Measurements from ENCODE around the gene RFX4. TPM values are rescaled to one million over a fixed set of nuclear protein-coding genes. Genes with fewer than 3 reads are reported as not detected.

Gene RFX4
- total and polyA plus RNA-seq, 2 of the 13 experiments (the other 11 are each of a cell fraction or from before 2014, with no cell fraction given): not detected

DNA sequence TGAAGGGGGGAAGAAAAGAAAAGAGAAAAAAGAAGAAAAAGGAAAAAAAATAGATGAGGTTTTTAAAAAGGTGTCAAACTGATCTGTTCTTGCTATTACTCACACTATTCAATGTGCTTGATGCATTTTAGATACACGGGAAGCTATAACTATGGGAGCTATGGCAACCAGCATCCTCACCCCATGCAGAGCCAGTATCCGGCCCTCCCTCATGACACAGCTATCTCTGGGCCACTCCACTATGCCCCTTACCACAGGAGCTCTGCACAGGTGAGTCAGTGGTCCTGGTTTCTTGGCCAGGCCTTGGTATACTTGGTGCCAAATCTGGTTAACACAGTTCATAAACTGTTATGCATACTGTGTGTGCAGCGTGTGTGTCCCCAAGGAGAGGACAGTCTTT is 167.7 kb downstream of the RFX4 start:
- H3K36me3 ChIP-seq (replicated peaks in 1 of 2; ENCODE audit: control insufficient read depth in 1 of 2, insufficient read depth in 2 of 2, low read length in 2 of 2): no peaks in the 10 kb centered on the region
- H3K9me3 ChIP-seq (ENCODE audit: low read length): no peaks in the 10 kb centered on the region
- no peaks in the 10 kb centered on the region; a peak in 1 of 5 replicates for H3K27me3 ChIP-seq (ENCODE audit: control insufficient read depth in 1 of 2, insufficient read depth in 2 of 2, low read length in 2 of 2)
- ChIA-PET CTCF (ENCODE audit: low intra/inter-chr PET ratio, low total read pairs) (no interaction called here), POLR2A (no interaction called here)
- TF ChIP-seq MLLT10 (CRISPR knock-in tag; IDR thresholded peaks at IDR 0.05) (no peak), ATF1 (CRISPR knock-in tag; IDR thresholded peaks at IDR 0.05) (no peak), HNF4G (IDR thresholded peaks at IDR 0.05; ENCODE audit: borderline replicate concordance, low read depth, low read length) (no peak), HNF4G (CRISPR knock-in tag; IDR thresholded peaks at IDR 0.05; ENCODE audit: borderline replicate concordance, low read depth) (no peak), DNMT3B (CRISPR knock-in tag; conservative IDR thresholded peaks at IDR 0.05) (no peak), ZNF75D (CRISPR knock-in tag; IDR thresholded peaks at IDR 0.05; ENCODE audit: borderline replicate concordance) (no peak), YEATS4 (CRISPR knock-in tag; IDR thresholded peaks at IDR 0.05; ENCODE audit: borderline replicate concordance) (no peak), ZSCAN9 (CRISPR knock-in tag; IDR thresholded peaks at IDR 0.05; ENCODE audit: borderline replicate concordance) (no peak), NCOA2 (CRISPR knock-in tag; IDR thresholded peaks at IDR 0.05) (no peak), ZNF17 (CRISPR knock-in tag; IDR thresholded peaks at IDR 0.05) (no peak), MZF1 (CRISPR knock-in tag; IDR thresholded peaks at IDR 0.05; ENCODE audit: borderline replicate concordance) (no peak), TAF1 (CRISPR knock-in tag; IDR thresholded peaks at IDR 0.05) (no peak), DR1 (CRISPR knock-in tag; IDR thresholded peaks at IDR 0.05) (no peak), ZNF274 (CRISPR knock-in tag; IDR thresholded peaks at IDR 0.05) (no peak), CREB1 (IDR thresholded peaks at IDR 0.05) (no peak), CREB1 (CRISPR knock-in tag; IDR thresholded peaks at IDR 0.05) (no peak), ZNF724P (CRISPR knock-in tag; IDR thresholded peaks at IDR 0.05; ENCODE audit: borderline replicate concordance) (no peak), ARHGAP35 (CRISPR knock-in tag; IDR thresholded peaks at IDR 0.05; ENCODE audit: borderline replicate concordance) (no peak)
- TF ChIP-seq, protein P1, sequence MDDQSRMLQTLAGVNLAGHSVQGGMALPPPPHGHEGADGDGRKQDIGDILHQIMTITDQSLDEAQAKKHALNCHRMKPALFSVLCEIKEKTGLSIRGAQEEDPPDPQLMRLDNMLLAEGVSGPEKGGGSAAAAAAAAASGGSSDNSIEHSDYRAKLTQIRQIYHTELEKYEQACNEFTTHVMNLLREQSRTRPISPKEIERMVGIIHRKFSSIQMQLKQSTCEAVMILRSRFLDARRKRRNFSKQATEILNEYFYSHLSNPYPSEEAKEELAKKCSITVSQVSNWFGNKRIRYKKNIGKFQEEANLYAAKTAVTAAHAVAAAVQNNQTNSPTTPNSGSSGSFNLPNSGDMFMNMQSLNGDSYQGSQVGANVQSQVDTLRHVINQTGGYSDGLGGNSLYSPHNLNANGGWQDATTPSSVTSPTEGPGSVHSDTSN (CRISPR knock-in tag; IDR thresholded peaks at IDR 0.05; ENCODE audit: borderline replicate concordance): no peak
- TF ChIP-seq, protein P2, sequence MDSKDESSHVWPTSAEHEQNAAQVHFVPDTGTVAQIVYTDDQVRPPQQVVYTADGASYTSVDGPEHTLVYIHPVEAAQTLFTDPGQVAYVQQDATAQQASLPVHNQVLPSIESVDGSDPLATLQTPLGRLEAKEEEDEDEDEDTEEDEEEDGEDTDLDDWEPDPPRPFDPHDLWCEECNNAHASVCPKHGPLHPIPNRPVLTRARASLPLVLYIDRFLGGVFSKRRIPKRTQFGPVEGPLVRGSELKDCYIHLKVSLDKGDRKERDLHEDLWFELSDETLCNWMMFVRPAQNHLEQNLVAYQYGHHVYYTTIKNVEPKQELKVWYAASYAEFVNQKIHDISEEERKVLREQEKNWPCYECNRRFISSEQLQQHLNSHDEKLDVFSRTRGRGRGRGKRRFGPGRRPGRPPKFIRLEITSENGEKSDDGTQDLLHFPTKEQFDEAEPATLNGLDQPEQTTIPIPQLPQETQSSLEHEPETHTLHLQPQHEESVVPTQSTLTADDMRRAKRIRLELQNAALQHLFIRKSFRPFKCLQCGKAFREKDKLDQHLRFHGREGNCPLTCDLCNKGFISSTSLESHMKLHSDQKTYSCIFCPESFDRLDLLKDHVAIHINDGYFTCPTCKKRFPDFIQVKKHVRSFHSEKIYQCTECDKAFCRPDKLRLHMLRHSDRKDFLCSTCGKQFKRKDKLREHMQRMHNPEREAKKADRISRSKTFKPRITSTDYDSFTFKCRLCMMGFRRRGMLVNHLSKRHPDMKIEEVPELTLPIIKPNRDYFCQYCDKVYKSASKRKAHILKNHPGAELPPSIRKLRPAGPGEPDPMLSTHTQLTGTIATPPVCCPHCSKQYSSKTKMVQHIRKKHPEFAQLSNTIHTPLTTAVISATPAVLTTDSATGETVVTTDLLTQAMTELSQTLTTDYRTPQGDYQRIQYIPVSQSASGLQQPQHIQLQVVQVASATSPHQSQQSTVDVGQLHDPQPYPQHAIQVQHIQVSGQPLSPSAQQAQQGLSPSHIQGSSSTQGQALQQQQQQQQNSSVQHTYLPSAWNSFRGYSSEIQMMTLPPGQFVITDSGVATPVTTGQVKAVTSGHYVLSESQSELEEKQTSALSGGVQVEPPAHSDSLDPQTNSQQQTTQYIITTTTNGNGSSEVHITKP (CRISPR knock-in tag; IDR thresholded peaks at IDR 0.05; ENCODE audit: low read depth): no peak
- FAIRE-seq (no peak), DNase-seq (ENCODE audit: low spot score) (no peak), ATAC-seq (no peak)
- H4K20me1 ChIP-seq (ENCODE audit: insufficient read depth, low read length): no peaks in the 10 kb centered on the region
- no peaks in the 10 kb centered on the region for H3K79me2 ChIP-seq (ENCODE audit: insufficient read depth, low read length)
- H3K27ac ChIP-seq (ENCODE audit: extremely low read length, insufficient read depth, low read length): no peak overlapping the region
- no peaks in the 10 kb centered on the region for H3K4me1 ChIP-seq (ENCODE audit: insufficient read depth, low read length)
- BruUV-seq (replicated peaks): no TSS peak
- no peak overlapping the region for H3K4me3 ChIP-seq (replicated peaks in 1 of 3; ENCODE audit: insufficient read depth in 1 of 3, low read depth in 2 of 3, low read length in 3 of 3)
- in situ Hi-C loops (cut with HindIII; ENCODE audit: extremely low pct_ligation_motif_present, low pct_unique_long_range_greater_than_20kb) (no loop called here), intact Hi-C loops (cut with micrococcal nuclease; ENCODE audit: unreplicated experiment) (no loop called here)
- H3K9ac ChIP-seq (ENCODE audit: insufficient read depth, low read depth, low read length): no peak overlapping the region
- H2AFZ ChIP-seq (ENCODE audit: low read length): no peak overlapping the region
- 23% methylated on average over 3 of the region's 3 CpGs for WGBS (ENCODE audit: low lambda C conversion rate)
- H3K4me2 ChIP-seq (ENCODE audit: low read depth, low read length): no peak overlapping the region
